Mesodermal cell (in vitro differentiated cells): Measurements from ENCODE around the gene GUCA1A.
"Not testable (repeated sequence)": the region's sequence is repeated elsewhere in the genome, so short reads cannot be mapped to it uniquely, and the experiment has no call there.

Source experiments
- H3K27ac ChIP-seq: 2 replicates; pipeline ENCODE4 v1.7.0; 2013; ENCODE audit warnings: mild to moderate bottlenecking, low read depth, low read length, moderate library complexity; ENCODE audit not compliant: severe bottlenecking
- H3K36me3 ChIP-seq: 2 replicates; pipeline ENCODE4 v1.7.1; 2013; ENCODE audit warnings: mild to moderate bottlenecking, low read length, moderate library complexity; ENCODE audit not compliant: control insufficient read depth, insufficient read depth
- H3K4me1 ChIP-seq: one replicate; pipeline ENCODE4 v1.7.1; 2013; ENCODE audit warnings: mild to moderate bottlenecking, low read length; ENCODE audit not compliant: insufficient read depth, control insufficient read depth, poor library complexity, severe bottlenecking
- H3K4me3 ChIP-seq: 2 replicates; pipeline ENCODE4 v1.7.0; 2013; ENCODE audit warnings: low read length, control low read depth, mild to moderate bottlenecking; ENCODE audit not compliant: insufficient read depth, poor library complexity, severe bottlenecking; ENCODE audit errors: extremely low read depth
- H3K9me3 ChIP-seq: 2 replicates; pipeline ENCODE4 v1.7.1; 2013; ENCODE audit warnings: mild to moderate bottlenecking, low read length, moderate library complexity; ENCODE audit not compliant: control insufficient read depth
- WGBS, 2 experiments: methylation state at CpG; one replicate each; pipeline ENCODE4 v1.1.5; 2013; ENCODE audit warnings: missing lambda C conversion rate in 2 of 2; ENCODE audit not compliant: insufficient coverage in 2 of 2; 5-methylcytosine and 5-hydroxymethylcytosine counted together

GUCA1A gene

GRCh38 chr6:42194056-42194455 is 20.9 kb downstream of the GUCA1A start:
- Histone ChIP-seq H3K27ac (peak overlapping the region; percentile 11), H3K4me1 (peaks cover 8% of the 10 kb centered on the region)
- WGBS, 2 experiments = 91 to 93% methylated on average over 5 of the region's 5 CpGs

GRCh38 chr6:42195415-42195814 is 22.3 kb downstream of the GUCA1A start:
- Histone ChIP-seq H3K36me3 (no peaks in the 10 kb centered on the region), H3K9me3 (no peaks in the 10 kb centered on the region), H3K4me3 (no peak overlapping the region), H3K27ac (no peak overlapping the region), H3K4me1 (peaks cover 11% of the 10 kb centered on the region)
- WGBS, 2 experiments = 83 to 91% methylated on average over 3 of the region's 4 CpGs

More at GRCh38 chr6:42194056-42194455, 20.9 kb downstream of the GUCA1A start:
- H3K9me3 ChIP-seq = no peaks in the 10 kb centered on the region
- H3K4me3 ChIP-seq = no peak overlapping the region
- H3K36me3 ChIP-seq = no peaks in the 10 kb centered on the region

- Histone ChIP-seq H3K36me3 (no peaks in the 10 kb centered on the region), H3K27ac (no peak overlapping the region), H3K4me1 (peaks cover 15% of the 10 kb centered on the region), H3K9me3 (no peaks in the 10 kb centered on the region), H3K4me3 (no peak overlapping the region)
- 90 to 93% methylated on average over 13 of the region's 13 CpGs for WGBS, 2 experiments
These were observed 24.6 kb downstream of the GUCA1A start for GRCh38 chr6:42197555-42198362.

- no peaks in the 10 kb centered on the region for H3K9me3 ChIP-seq
- peaks cover 12% of the 10 kb centered on the region for H3K4me1 ChIP-seq
- H3K4me3 ChIP-seq = no peak overlapping the region
- no peak overlapping the region for H3K27ac ChIP-seq
- WGBS, 2 experiments = 98 to 100% methylated on average over 2 to 5 of the region's 5 CpGs
- H3K36me3 ChIP-seq = no peaks in the 10 kb centered on the region
These were observed 26.2 kb downstream of the GUCA1A start for GRCh38 chr6:42199106-42199981.

- H3K4me1 ChIP-seq = peaks cover 12% of the 10 kb centered on the region
- no peak overlapping the region for H3K27ac ChIP-seq
- no peaks in the 10 kb centered on the region for H3K9me3 ChIP-seq
- H3K36me3 ChIP-seq = no peaks in the 10 kb centered on the region
- H3K4me3 ChIP-seq = no peak overlapping the region
- WGBS, 2 experiments = 76 to 93% methylated on average over 1 of the region's 1 CpG
These were observed 26.9 kb downstream of the GUCA1A start for GRCh38 chr6:42200035-42200434.

- 100% methylated on average over 1 of the region's 3 CpGs; no CpG with 5 or more reads in 1 of the 2 experiments for WGBS, 2 experiments
- H3K4me1 ChIP-seq = peaks cover 12% of the 10 kb centered on the region
- peaks cover 8% of the 10 kb centered on the region for H3K36me3 ChIP-seq
- H3K27ac ChIP-seq = no peak overlapping the region
- no peak overlapping the region for H3K4me3 ChIP-seq
- no peaks in the 10 kb centered on the region for H3K9me3 ChIP-seq
These were observed 28.2 kb downstream of the GUCA1A start for GRCh38 chr6:42201382-42201781.

GRCh38 chr6:42202131-42202915 is 29.2 kb downstream of the GUCA1A start:
- H3K9me3 ChIP-seq, H3K27ac ChIP-seq, H3K4me3 ChIP-seq: not testable (repeated sequence)
- Histone ChIP-seq H3K36me3 (peaks cover 13% of the 10 kb centered on the region), H3K4me1 (peaks cover 12% of the 10 kb centered on the region)
- 92 to 94% methylated on average over 4 to 10 of the region's 13 CpGs for WGBS, 2 experiments

- 86 to 100% methylated on average over 3 of the region's 3 CpGs for WGBS, 2 experiments
- Histone ChIP-seq H3K36me3 (peaks cover 17% of the 10 kb centered on the region), H3K27ac (no peak overlapping the region), H3K4me1 (peaks cover 7% of the 10 kb centered on the region), H3K4me3 (no peak overlapping the region), H3K9me3 (no peaks in the 10 kb centered on the region)
These were observed 30.0 kb downstream of the GUCA1A start for GRCh38 chr6:42203183-42203582.

- 94% methylated on average over 2 of the region's 4 CpGs; no CpG with 5 or more reads in 1 of the 2 experiments for WGBS, 2 experiments
- Histone ChIP-seq H3K27ac (no peak overlapping the region), H3K4me3 (no peak overlapping the region), H3K36me3 (peaks cover 33% of the 10 kb centered on the region), H3K4me1 (peaks cover 7% of the 10 kb centered on the region), H3K9me3 (no peaks in the 10 kb centered on the region)
These were observed 31.7 kb downstream of the GUCA1A start for GRCh38 chr6:42204768-42205282.

- H3K36me3 ChIP-seq = peaks cover 56% of the 10 kb centered on the region
- not testable (repeated sequence) for H3K4me1 ChIP-seq, H3K27ac ChIP-seq, H3K4me3 ChIP-seq, H3K9me3 ChIP-seq
- 100% methylated on average over 1 of the region's 2 CpGs for WGBS, 2 experiments
These were observed 34.4 kb downstream of the GUCA1A start for GRCh38 chr6:42207559-42207958.
